Duodenal mucosa (tissue), 2 donors: ENCODE data around the gene GRIN2A.

Experiments
- H3K27ac ChIP-seq: one replicate; pipeline ENCODE4 v1.7.0; 2013; ENCODE audit warnings: low read depth, low read length
- H3K27me3 ChIP-seq, 2 donors: one replicate each; pipeline ENCODE4 v1.7.0; 2013; ENCODE audit warnings: low read length in 2 of 2, control low read depth in 1 of 2; ENCODE audit not compliant: insufficient read depth in 2 of 2, control insufficient read depth in 1 of 2
- H3K36me3 ChIP-seq, 2 donors: one replicate each; pipeline ENCODE4 v1.7.0; 2013; ENCODE audit warnings: low read length in 2 of 2, control low read depth in 1 of 2; ENCODE audit not compliant: insufficient read depth in 2 of 2, control insufficient read depth in 1 of 2
- H3K4me1 ChIP-seq, 2 donors: one replicate each; pipeline ENCODE4 v1.7.0; 2013; ENCODE audit warnings: low read length in 2 of 2, control low read depth in 1 of 2; ENCODE audit not compliant: insufficient read depth in 2 of 2, control insufficient read depth in 1 of 2
- H3K4me3 ChIP-seq, 2 donors: one replicate each; pipeline ENCODE4 v1.7.0; 2013; ENCODE audit warnings: low read length in 2 of 2, low read depth in 1 of 2
- H3K9ac ChIP-seq, 2 donors: one replicate each; pipeline ENCODE4 v1.7.0; 2013; ENCODE audit warnings: low read length in 2 of 2, low read depth in 1 of 2
- H3K9me3 ChIP-seq, 2 donors: one replicate each; pipeline ENCODE4 v1.7.0; 2013; ENCODE audit warnings: low read length in 2 of 2, control low read depth in 1 of 2; ENCODE audit not compliant: control insufficient read depth in 1 of 2

Gene GRIN2A

DNA sequence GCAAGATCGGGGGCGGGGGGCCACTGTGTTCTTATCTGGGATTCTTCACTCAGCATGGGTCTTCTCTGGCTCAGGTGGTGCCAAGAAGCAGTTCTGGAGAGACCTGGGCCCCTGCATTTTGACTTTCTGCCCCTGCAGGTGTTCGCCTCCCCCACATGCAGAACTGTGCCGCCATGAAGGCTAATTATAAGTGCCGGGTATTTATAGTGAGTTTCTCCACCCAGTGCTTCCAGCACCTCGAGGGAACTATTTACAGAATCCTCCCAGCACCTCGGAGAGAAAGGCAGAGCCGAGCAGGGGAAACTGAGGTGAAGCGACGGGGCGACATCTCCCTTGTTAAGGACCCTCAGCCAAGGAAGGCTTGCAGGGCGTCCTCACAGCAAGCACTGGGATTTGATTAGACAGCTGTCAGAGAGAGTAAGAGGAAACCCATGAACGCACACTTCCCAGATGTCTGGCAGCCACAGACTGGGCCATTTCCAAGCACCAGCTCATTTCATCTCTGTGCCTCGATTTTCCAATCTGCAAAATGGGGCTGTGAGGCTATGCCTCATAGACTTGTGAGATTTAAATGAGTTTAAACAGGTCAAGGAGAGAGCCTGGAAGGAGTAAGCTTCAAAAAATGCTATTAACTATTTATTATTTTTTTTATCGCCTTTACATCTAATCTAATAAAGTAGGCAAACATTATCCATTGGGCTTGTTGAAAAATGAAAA is 36.4 kb upstream of the GRIN2A start:
- no peaks in the 10 kb centered on the region for H3K9me3 ChIP-seq
- no peak overlapping the region for H3K9ac ChIP-seq
- H3K36me3 ChIP-seq = no peaks in the 10 kb centered on the region
- H3K27me3 ChIP-seq = peaks cover 0 to 3% of the 10 kb centered on the region in 2 donors
- H3K4me1 ChIP-seq = peaks cover 0 to 5% of the 10 kb centered on the region in 2 donors
- H3K27ac ChIP-seq = no peak overlapping the region
- no peak overlapping the region for H3K4me3 ChIP-seq

DNA sequence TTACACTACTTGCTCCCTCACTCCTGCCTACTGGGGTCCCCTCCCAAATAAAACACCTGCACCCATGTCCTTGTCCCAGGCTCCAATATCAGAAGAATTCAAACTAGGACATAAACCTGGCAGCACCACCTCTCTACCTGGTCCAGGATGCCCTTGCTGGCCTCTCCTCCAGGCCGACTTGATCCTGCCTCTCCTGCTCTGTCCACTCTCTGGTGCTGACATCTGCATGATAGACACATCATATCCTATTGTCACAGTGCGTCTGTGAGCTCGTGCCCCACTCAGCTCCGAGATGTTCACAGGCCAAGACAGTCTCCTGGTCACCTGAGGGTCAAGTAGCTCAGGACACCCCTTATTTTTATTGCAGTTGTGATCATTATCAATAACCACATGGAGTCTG is 31.5 kb upstream of the GRIN2A start:
- H3K27ac ChIP-seq = no peak overlapping the region
- no peak overlapping the region for H3K4me3 ChIP-seq
- no peaks in the 10 kb centered on the region for H3K9me3 ChIP-seq
- H3K9ac ChIP-seq = no peak overlapping the region
- no peaks in the 10 kb centered on the region for H3K27me3 ChIP-seq
- H3K36me3 ChIP-seq = no peaks in the 10 kb centered on the region
- H3K4me1 ChIP-seq = no peaks in the 10 kb centered on the region

DNA sequence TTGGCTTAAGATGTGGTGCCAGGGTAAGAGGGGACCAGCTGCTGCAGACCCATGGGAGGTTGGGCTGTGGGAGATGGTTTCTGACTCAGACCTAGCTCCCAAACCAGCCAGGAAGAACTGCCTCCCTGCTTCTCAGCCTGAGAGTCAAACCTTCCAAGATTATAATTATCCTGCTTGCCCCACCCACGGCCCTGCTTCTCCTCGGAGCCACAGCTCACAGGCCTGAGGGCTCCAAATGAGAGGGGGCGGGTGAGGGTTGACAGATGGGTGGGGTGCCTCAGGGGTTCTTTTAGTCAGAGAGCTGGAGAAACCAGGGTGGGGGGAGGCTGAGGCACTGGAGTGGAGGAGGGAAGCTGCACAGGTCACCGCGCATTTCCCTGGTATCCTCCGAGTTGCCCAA is 28.7 kb upstream of the GRIN2A start:
- no peak overlapping the region for H3K27ac ChIP-seq
- no peaks in the 10 kb centered on the region for H3K9me3 ChIP-seq
- no peak overlapping the region for H3K4me3 ChIP-seq
- no peaks in the 10 kb centered on the region for H3K36me3 ChIP-seq
- H3K9ac ChIP-seq = no peak overlapping the region
- H3K4me1 ChIP-seq = no peaks in the 10 kb centered on the region
- no peaks in the 10 kb centered on the region for H3K27me3 ChIP-seq

DNA sequence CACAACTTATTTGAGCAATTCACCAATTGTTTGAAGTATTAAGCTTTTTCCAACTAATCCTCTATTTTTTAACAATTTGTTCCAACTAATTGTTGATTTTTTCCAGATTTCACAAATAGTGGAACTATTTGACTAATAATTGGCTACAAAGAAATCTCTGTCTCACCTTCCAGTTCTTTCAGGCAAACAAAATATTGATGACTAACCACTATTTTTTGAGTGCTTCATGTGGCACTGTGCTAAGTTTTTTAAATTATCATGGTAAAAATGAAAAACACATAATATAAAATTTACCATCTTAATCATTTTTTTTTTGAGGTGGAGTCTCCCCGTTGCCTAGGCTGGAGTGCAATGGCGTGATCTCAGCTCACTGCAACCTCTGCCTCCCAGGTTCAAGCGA is 24.6 kb upstream of the GRIN2A start:
- no peak overlapping the region for H3K27ac ChIP-seq
- H3K4me3 ChIP-seq = no peak overlapping the region
- H3K36me3 ChIP-seq = no peaks in the 10 kb centered on the region
- H3K4me1 ChIP-seq = no peaks in the 10 kb centered on the region
- no peaks in the 10 kb centered on the region for H3K27me3 ChIP-seq
- no peaks in the 10 kb centered on the region for H3K9me3 ChIP-seq
- no peak overlapping the region for H3K9ac ChIP-seq

DNA sequence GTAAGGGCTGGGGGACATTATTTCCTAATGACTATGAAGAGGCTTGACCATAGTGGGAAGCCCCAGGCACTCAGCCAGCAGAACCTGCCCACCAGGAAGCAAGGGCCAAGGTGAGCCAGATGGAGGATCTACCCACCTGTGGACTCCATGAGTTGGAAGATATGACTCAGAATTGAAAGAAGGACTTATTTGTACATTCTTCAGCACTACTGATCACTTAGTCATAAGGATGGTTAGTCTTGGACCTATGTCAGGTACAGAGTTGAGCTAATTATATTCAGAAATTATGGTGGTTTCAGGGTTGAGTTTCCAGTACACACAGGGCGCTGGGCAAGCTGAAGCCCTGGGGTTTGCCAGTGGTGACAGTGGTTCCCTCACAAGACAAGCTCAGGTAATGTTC is 24.0 kb upstream of the GRIN2A start:
- Histone ChIP-seq H3K27me3 (no peaks in the 10 kb centered on the region), H3K4me3 (no peak overlapping the region), H3K4me1 (no peaks in the 10 kb centered on the region), H3K9ac (no peak overlapping the region), H3K27ac (no peak overlapping the region), H3K9me3 (no peaks in the 10 kb centered on the region), H3K36me3 (no peaks in the 10 kb centered on the region)

DNA sequence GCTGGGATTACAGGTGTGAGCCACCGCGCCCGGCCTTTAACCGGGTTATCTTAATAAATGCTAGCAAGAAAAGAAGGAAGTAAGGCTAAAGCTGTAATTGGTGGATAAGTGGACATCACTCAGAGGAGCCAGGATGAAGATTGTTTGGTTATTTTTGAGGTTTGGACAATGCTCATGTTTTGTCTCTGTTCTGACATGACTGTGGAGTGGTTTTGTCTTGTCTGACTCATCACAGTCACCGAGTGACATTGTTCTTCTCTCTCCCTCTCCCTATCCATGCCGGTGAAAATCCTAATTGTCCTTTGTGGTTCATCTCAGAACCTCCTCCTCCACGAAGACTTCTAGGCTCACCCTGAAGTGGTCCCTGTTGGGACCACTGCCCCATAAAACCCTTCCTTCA is 23.5 kb upstream of the GRIN2A start:
- Histone ChIP-seq H3K9ac (no peak overlapping the region), H3K4me3 (no peak overlapping the region), H3K9me3 (no peaks in the 10 kb centered on the region), H3K36me3 (no peaks in the 10 kb centered on the region), H3K4me1 (no peaks in the 10 kb centered on the region), H3K27ac (no peak overlapping the region), H3K27me3 (no peaks in the 10 kb centered on the region)

DNA sequence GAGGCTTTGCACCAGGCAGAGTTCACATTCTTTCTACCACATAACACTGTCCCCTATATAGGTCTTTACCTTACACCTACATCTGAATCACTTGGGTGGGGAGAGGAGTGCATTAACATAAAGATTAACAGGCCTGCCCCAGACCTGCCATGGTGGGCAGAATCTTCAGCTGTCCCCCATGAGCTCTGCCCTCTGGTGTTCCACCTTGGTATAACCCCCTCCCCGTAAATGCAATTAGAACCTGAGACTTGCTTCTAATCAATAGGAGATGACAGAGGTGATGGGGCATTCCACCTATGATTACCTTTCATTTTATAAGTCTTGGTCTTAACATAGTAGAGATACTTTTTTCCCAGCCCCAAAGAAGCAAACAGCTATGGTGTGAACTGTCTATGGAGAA is 20.4 kb upstream of the GRIN2A start:
- Histone ChIP-seq H3K4me1 (no peaks in the 10 kb centered on the region), H3K9me3 (no peaks in the 10 kb centered on the region), H3K27me3 (no peaks in the 10 kb centered on the region), H3K9ac (no peak overlapping the region), H3K36me3 (no peaks in the 10 kb centered on the region), H3K4me3 (no peak overlapping the region), H3K27ac (no peak overlapping the region)

DNA sequence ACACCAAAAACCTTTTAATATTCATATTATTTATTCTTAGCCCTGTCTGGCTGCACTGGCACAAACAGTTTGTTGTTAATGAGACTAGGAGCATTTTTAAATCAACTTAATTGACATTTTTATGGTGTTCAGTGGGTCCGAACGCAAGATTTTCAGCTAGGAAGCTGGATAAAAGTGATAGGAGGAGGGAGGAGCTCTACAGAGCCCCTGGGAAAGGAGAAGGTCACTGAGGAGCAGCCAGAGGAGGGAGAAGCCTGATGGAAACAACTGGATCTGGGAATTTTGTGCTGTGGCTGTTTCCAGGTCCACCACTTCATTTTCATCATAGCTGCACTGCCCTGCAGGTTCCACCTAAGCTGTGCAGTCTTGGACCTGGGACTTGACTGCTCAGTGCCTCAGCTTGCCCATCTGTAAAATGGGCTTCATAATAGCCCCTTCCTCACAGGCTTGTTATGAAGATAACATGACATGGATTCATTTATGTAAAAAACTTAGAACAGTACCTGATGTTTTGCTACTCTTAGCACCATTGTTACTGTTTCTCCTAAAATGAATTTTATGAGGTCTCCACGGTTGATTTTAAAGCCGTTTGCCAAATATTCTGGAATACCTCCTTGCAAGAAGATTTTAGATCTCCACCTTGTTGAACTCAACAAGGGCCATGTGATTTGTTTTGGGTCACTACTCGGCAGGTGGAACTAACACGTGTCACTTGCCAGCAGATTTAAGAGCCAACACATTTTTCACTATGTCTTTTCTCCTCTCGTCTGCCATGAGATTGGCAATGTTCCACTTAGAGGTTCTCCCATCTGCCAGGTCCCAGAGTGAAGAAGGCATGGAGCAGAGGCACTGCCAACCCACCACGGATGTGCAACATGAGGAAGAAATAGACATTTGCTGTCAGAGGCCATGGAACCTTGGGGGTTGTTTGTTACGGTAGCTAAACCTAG is 18.7 kb upstream of the GRIN2A start:
- H3K36me3 ChIP-seq = no peaks in the 10 kb centered on the region
- no peak overlapping the region for H3K4me3 ChIP-seq
- H3K27ac ChIP-seq = no peak overlapping the region
- no peaks in the 10 kb centered on the region for H3K9me3 ChIP-seq
- no peaks in the 10 kb centered on the region for H3K27me3 ChIP-seq
- no peaks in the 10 kb centered on the region for H3K4me1 ChIP-seq
- no peak overlapping the region for H3K9ac ChIP-seq

DNA sequence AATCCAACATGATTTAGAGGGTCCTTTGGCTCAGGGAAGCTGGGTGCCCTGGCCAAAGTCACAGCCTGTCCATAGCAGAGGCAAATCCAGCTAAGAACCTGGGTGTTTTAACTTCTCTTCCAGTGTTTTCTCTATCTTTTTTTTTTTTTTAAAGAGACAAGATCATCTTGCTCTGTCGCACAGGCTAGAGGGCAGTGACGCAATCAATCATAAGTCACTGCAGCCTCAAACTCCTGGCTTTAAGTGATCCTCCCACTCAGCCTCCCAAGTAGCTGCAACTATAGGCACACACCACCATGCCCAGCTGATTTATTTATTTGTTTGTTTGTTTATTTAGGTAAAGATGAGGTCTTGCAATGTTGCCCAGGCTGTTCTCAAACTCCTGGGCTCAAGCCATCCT is 14.8 kb upstream of the GRIN2A start:
- H3K4me1 ChIP-seq = no peaks in the 10 kb centered on the region
- H3K27ac ChIP-seq = no peak overlapping the region
- no peak overlapping the region for H3K4me3 ChIP-seq
- H3K9me3 ChIP-seq = no peaks in the 10 kb centered on the region
- no peak overlapping the region for H3K9ac ChIP-seq
- no peaks in the 10 kb centered on the region for H3K36me3 ChIP-seq
- H3K27me3 ChIP-seq = no peaks in the 10 kb centered on the region

DNA sequence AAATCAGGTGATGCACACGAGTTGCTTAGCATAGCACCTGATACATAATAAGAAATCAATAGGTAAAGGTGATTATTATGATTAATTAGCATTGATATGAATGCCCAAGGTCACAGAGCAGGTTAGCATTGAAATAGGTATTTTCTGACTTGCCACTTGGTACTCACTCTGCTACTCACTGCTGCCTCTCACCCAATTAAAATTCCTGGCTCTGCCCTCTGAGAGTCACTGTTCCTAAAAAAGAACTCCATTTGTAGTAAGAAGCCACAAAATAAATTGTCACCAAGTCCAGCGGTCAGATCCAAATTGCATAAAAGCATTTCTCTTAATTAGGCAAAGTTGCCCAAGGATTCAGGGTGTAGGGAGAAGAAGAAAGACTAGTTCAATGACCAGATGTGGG is 8.9 kb upstream of the GRIN2A start:
- no peaks in the 10 kb centered on the region for H3K36me3 ChIP-seq
- H3K27ac ChIP-seq = no peak overlapping the region
- no peak overlapping the region for H3K4me3 ChIP-seq
- no peaks in the 10 kb centered on the region for H3K27me3 ChIP-seq
- H3K4me1 ChIP-seq = no peaks in the 10 kb centered on the region
- H3K9me3 ChIP-seq = no peaks in the 10 kb centered on the region
- no peak overlapping the region for H3K9ac ChIP-seq
